OCI-LY1 (cell line): ENCODE data around the gene NPFF.

Experiments
- H2AFZ ChIP-seq: fragments of 200-600 bp; sonication (generic), shearing (Covaris generic); 2 replicates; pipeline ENCODE4 v1.6.0; 2014; ENCODE audit warnings: antibody characterized with exemption, mild to moderate bottlenecking, low read length
- H3F3A ChIP-seq: fragments of 200-600 bp; sonication (generic), shearing (Covaris generic); 2 replicates; pipeline ENCODE4 v1.6.0; 2014; ENCODE audit warnings: mild to moderate bottlenecking, antibody characterized with exemption, low read length, moderate library complexity; ENCODE audit not compliant: insufficient read depth
- H3K27ac ChIP-seq: fragments of 200-600 bp; sonication (generic); 2 replicates; pipeline ENCODE4 v1.5.1; 2014; ENCODE audit warnings: low read length, mixed run types, mild to moderate bottlenecking, low read depth; ENCODE audit not compliant: poor library complexity, severe bottlenecking
- H3K27me3 ChIP-seq: fragments of 200-600 bp; sonication (generic); 2 replicates; pipeline ENCODE4 v1.6.0; 2014; ENCODE audit warnings: antibody characterized with exemption, mild to moderate bottlenecking, low read length, moderate library complexity; ENCODE audit not compliant: insufficient read depth
- H3K36me3 ChIP-seq: fragments of 200-600 bp; sonication (generic); 2 replicates; pipeline ENCODE4 v1.6.1; 2014; ENCODE audit warnings: mild to moderate bottlenecking, antibody characterized with exemption, low read length, moderate library complexity, mixed read lengths; ENCODE audit not compliant: insufficient read depth
- H3K4me1 ChIP-seq: fragments of 200-600 bp; sonication (generic); 2 replicates; pipeline ENCODE4 v1.5.1; 2014; ENCODE audit warnings: mild to moderate bottlenecking, low read length, moderate library complexity; ENCODE audit not compliant: insufficient read depth, severe bottlenecking
- H3K4me2 ChIP-seq: fragments of 200-600 bp; sonication (generic), shearing (Covaris generic); 2 replicates; pipeline ENCODE4 v1.6.1; 2014; ENCODE audit warnings: low read length
- H3K4me3 ChIP-seq: fragments of 200-600 bp; sonication (generic); 2 replicates; pipeline ENCODE4 v1.5.1; 2014; ENCODE audit warnings: low read length, low read depth, mild to moderate bottlenecking, mixed read lengths; ENCODE audit not compliant: poor library complexity, severe bottlenecking
- H3K79me2 ChIP-seq: fragments of 200-600 bp; shearing (Covaris generic); 2 replicates; pipeline ENCODE4 v1.6.1; 2016; ENCODE audit warnings: mixed run types, low read length, mixed read lengths; ENCODE audit not compliant: insufficient read depth
- H3K9ac ChIP-seq: fragments of 200-600 bp; sonication (generic), shearing (Covaris generic); 2 replicates; pipeline ENCODE4 v1.6.1; 2014; ENCODE audit warnings: mild to moderate bottlenecking, low read length, mixed read lengths
- H3K9me2 ChIP-seq: fragments of 200-600 bp; sonication (generic), shearing (Covaris generic); 2 replicates; pipeline ENCODE4 v1.6.1; 2014; ENCODE audit warnings: low read depth, mild to moderate bottlenecking, low read length, mixed read lengths
- H3K9me3 ChIP-seq: fragments of 200-600 bp; shearing (Covaris generic); 2 replicates; pipeline ENCODE4 v1.6.1; 2014; ENCODE audit warnings: low read length, mixed read lengths
- H4K20me1 ChIP-seq: fragments of 200-600 bp; sonication (generic), shearing (Covaris generic); 2 replicates; pipeline ENCODE4 v1.6.0; 2016; ENCODE audit warnings: mild to moderate bottlenecking, low read length; ENCODE audit not compliant: insufficient read depth
- CTCF ChIP-seq: fragments of 200-600 bp; sonication (generic), shearing (Covaris generic); IDR thresholded peaks from 2 replicates; pipeline ENCODE4 v1.5.1; 2017; ENCODE audit warnings: mild to moderate bottlenecking, antibody characterized with exemption, low read length, moderate library complexity, mixed read lengths
- EZH2 ChIP-seq: fragments of 200-600 bp; sonication (generic), shearing (Covaris generic); IDR thresholded peaks from 2 replicates; pipeline ENCODE4 v1.8.0; 2017; ENCODE audit warnings: borderline replicate concordance, mixed run types, mild to moderate bottlenecking, antibody characterized with exemption, low read length, moderate library complexity, mixed read lengths

Gene NPFF

GRCh38 chr12:53499266-53500141 is 7.8 kb downstream of the NPFF start, which contains the start of gene MAP3K12:
TSS of gene MAP3K12 (minus strand) at chr12:53499458. CDS start at chr12:53487391, 12,067 bp downstream.
- Histone ChIP-seq H3K9me3 (no peaks in the 10 kb centered on the region), H3K27me3 (no peaks in the 10 kb centered on the region), H3K4me2 (peak within 1 kb of the TSS; percentile 97), H2AFZ (no peak within 1 kb of the TSS), H3K4me1 (peaks cover 30% of the 10 kb centered on the region), H3K9me2 (no peaks in the 10 kb centered on the region), H3K9ac (peak within 1 kb of the TSS; percentile 80), H4K20me1 (no peaks in the 10 kb centered on the region), H3F3A (no peaks in the 10 kb centered on the region), H3K79me2 (peaks cover 7% of the 10 kb centered on the region; the same call in 1 of the 2 replicates), H3K27ac (peak within 1 kb of the TSS; percentile 86), H3K4me3 (peak within 1 kb of the TSS; percentile 80), H3K36me3 (peaks cover 6% of the 10 kb centered on the region; the same call in 1 of the 2 replicates)
- TF ChIP-seq EZH2 (no peak), CTCF (peak; percentile 12; the same call in 1 of the 2 replicates)

GRCh38 chr12:53498235-53498630 is 9.1 kb downstream of the NPFF start:
- H3K27me3 ChIP-seq: no peaks in the 10 kb centered on the region
- H3K4me2 ChIP-seq: no peak overlapping the region
- H2AFZ ChIP-seq: no peak overlapping the region
- no peak overlapping the region for H3K4me3 ChIP-seq
- no peaks in the 10 kb centered on the region for H3F3A ChIP-seq
- peaks cover 40% of the 10 kb centered on the region for H3K4me1 ChIP-seq
- no peak for TF ChIP-seq EZH2
- TF ChIP-seq CTCF: no peak
- H4K20me1 ChIP-seq: no peaks in the 10 kb centered on the region
- no peak overlapping the region for H3K27ac ChIP-seq
- no peak overlapping the region for H3K9ac ChIP-seq
- no peaks in the 10 kb centered on the region for H3K9me2 ChIP-seq
- peaks cover 7% of the 10 kb centered on the region; the same call in 1 of the 2 replicates for H3K79me2 ChIP-seq
- H3K9me3 ChIP-seq: no peaks in the 10 kb centered on the region
- no peaks in the 10 kb centered on the region for H3K36me3 ChIP-seq

GRCh38 chr12:53497461-53497860 is 9.8 kb downstream of the NPFF start:
- TF ChIP-seq CTCF (no peak), EZH2 (no peak)
- Histone ChIP-seq H3K27me3 (no peaks in the 10 kb centered on the region), H3F3A (no peaks in the 10 kb centered on the region), H3K27ac (no peak overlapping the region), H3K36me3 (no peaks in the 10 kb centered on the region), H3K4me3 (no peak overlapping the region), H3K4me1 (peaks cover 40% of the 10 kb centered on the region), H3K79me2 (peaks cover 7% of the 10 kb centered on the region; the same call in 1 of the 2 replicates), H3K9me2 (no peaks in the 10 kb centered on the region), H2AFZ (no peak overlapping the region), H3K9ac (no peak overlapping the region), H3K4me2 (no peak overlapping the region), H4K20me1 (no peaks in the 10 kb centered on the region), H3K9me3 (no peaks in the 10 kb centered on the region)
